ENCODE data around the gene C4BPB.

C4BPB gene

DNA sequence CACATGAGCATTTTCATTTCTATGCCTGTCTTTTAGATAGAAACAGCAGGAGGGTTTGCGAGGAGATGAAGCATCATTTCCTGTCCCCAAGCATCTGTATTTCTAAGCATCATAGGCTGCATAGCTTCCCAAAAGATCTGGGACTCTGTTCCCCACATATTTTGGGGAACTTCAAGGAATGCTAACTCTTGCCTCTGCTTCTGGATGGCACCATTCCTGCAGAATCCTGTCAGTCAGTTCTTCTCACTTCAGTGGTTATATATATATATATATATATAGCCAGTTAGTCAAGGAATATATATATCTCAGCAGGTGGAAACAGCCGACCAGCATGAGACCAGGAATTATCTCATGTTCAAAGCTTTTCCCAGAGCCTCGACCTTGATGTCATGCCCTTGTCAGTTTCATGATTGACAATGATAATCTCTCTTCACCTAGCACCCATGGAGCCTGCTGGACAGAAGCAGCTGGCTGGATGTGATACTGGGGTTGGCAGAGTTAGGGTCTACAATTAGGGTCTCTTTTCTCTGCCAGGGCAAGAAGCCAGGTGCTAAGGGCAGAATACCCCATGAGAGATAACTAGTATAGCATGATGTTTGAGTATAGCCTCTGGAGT is 33.2 kb upstream of the C4BPB start:
- H3K27ac ChIP-seq: no peak overlapping the region
- no peak for TF ChIP-seq CTCF (conservative IDR thresholded peaks at IDR 0.05)

DNA sequence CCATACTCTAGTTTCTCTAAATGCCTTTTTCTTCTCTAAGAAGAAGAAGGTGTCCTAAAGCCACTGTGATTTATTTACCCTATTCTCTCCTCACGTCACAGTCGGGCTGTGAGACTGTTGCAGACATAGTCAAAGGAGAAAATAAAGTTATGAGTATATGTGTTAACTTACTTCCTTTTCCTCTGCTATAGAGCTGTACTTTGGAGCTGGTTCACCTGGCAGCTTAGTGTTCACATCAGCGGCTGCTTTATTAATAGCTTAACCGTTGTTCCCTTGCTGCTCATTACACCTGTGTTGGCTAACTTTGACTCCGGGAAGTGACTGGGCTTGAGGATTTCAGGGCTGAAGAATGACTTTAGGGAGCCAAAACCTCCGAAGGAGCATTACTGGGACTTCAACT is 32.0 kb upstream of the C4BPB start:
- H3K27ac ChIP-seq: no peak overlapping the region
- no peak for TF ChIP-seq CTCF (conservative IDR thresholded peaks at IDR 0.05)
- TF ChIP-seq ZFX (IDR thresholded peaks at IDR 0.05): no peak

- TF ChIP-seq CTCF (conservative IDR thresholded peaks at IDR 0.05) (no peak), ZFX (IDR thresholded peaks at IDR 0.05) (no peak)
- H3K27ac ChIP-seq: no peak overlapping the region
These were observed 30.4 kb upstream of the C4BPB start for GRCh38 chr1:207058252-207058651.

GRCh38 chr1:207058878-207059867 is 29.5 kb upstream of the C4BPB start:
- TF ChIP-seq CTCF (conservative IDR thresholded peaks at IDR 0.05) (no peak; the same call in 1 of the 2 replicates), ZFX (IDR thresholded peaks at IDR 0.05) (no peak)
- H3K27ac ChIP-seq: no peak overlapping the region

DNA sequence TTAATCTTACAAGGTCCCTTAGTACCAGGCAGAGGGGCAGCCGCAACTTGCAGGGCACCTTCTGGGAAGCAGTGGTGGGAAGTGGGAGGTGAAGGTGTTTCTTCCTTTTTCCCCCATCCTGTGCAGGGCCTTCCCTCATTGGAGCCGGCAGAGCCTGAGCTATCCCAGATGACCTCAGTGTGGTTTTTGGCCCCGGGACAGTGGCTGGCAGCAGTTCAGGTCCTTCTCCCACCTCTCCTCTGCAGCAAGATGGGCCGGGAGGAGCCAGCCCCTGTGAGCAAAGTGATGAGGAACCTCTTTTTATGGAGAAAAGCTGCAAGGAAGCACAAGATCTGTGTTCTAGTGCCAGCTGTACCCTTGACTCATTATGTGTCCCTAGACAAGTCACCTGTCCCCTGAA is 28.8 kb upstream of the C4BPB start:
- TF ChIP-seq CTCF (conservative IDR thresholded peaks at IDR 0.05): no peak; the same call in 1 of the 2 replicates
- TF ChIP-seq ZFX (IDR thresholded peaks at IDR 0.05): no peak
- H3K27ac ChIP-seq: no peak overlapping the region

DNA sequence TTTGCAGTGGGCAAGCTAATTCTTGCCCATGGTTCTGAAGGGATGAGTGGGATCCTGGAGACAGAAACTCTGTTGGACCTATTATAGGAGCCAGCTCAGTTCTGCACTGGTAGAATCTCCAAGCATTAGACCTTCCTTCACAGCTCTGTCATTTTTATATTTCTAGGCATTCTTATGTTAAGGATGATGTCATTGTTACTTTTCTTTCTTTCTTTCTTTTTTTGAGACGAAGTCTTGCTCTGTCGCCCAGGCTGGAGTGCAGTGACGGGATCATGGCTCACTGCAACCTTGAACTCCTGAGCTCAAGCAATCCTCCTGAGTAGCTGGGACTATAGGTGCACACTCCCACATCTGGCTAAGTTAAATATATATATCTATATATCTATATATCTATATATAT is 28.1 kb upstream of the C4BPB start:
- TF ChIP-seq ZFX (IDR thresholded peaks at IDR 0.05): no peak
- TF ChIP-seq CTCF (conservative IDR thresholded peaks at IDR 0.05): no peak
- H3K27ac ChIP-seq: no peak overlapping the region

DNA sequence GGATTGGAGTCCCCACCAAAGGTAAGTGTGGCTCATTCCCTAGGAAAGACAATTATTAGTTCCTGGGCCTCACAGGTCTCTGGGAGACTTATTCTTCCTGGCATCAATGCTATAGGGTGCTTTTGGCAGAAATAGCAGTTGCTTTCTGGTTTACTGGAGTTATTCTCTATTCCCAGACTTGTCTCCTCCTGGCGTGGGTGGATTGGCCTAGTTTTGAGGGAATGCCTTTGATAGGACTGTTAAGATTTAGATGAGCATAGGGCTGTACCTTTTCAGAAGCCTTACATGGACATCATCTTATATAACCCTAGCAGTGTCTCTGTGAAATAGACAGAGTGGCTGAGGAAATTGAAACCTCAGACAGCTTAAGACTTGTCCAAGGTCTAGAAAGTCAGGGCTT is 26.6 kb upstream of the C4BPB start:
- TF ChIP-seq CTCF (conservative IDR thresholded peaks at IDR 0.05) (no peak), ZFX (IDR thresholded peaks at IDR 0.05) (no peak)
- H3K27ac ChIP-seq: no peak overlapping the region

All from C4-2B (cell line).